Ishikawa (cell line): ENCODE data around the gene TDG.

ENCODE experiments used
- CEBPB ChIP-seq: IDR thresholded peaks from 2 replicates; pipeline ENCODE4 v1.6.1; 2012
- CREB1 ChIP-seq: IDR thresholded peaks from 2 replicates; pipeline ENCODE4 v1.6.1; 2012; ENCODE audit warnings: low read depth
- EGR1 ChIP-seq: IDR thresholded peaks from 2 replicates; pipeline ENCODE4 v1.6.1; 2012
- EP300 ChIP-seq: IDR thresholded peaks from 2 replicates; pipeline ENCODE4 v1.6.1; 2012; ENCODE audit warnings: borderline replicate concordance
- FOXM1 ChIP-seq: IDR thresholded peaks from 2 replicates; pipeline ENCODE4 v1.6.1; 2012; ENCODE audit warnings: low read depth, borderline replicate concordance
- MAX ChIP-seq: IDR thresholded peaks from 2 replicates; pipeline ENCODE4 v1.6.1; 2012
- NFIC ChIP-seq: IDR thresholded peaks from 2 replicates; pipeline ENCODE4 v1.6.1; 2012
- RAD21 ChIP-seq: IDR thresholded peaks from 2 replicates; pipeline ENCODE4 v1.6.1; 2012; ENCODE audit warnings: low read depth
- REST ChIP-seq: IDR thresholded peaks from 2 replicates; pipeline ENCODE4 v1.6.1; 2012; ENCODE audit warnings: low read depth, mild to moderate bottlenecking
- TAF1 ChIP-seq: IDR thresholded peaks from 2 replicates; pipeline ENCODE4 v1.6.1; 2012; ENCODE audit warnings: low read depth, mild to moderate bottlenecking
- TCF12 ChIP-seq: IDR thresholded peaks from 2 replicates; pipeline ENCODE4 v1.6.1; 2012; ENCODE audit warnings: low read depth
- TEAD4 ChIP-seq: IDR thresholded peaks from 2 replicates; pipeline ENCODE4 v1.6.1; 2012
- YY1 ChIP-seq: IDR thresholded peaks from 2 replicates; pipeline ENCODE4 v1.6.1; 2012; ENCODE audit warnings: low read depth
- ZBTB7A ChIP-seq: IDR thresholded peaks from 2 replicates; pipeline ENCODE4 v1.6.1; 2012; ENCODE audit warnings: low read depth
- TF ChIP-seq, protein P1 (sequence below): IDR thresholded peaks from 2 replicates; pipeline ENCODE4 v1.6.1; 2012

Gene TDG

GRCh38 chr12:104010121-104010520, 44.4 kb downstream of the TDG start:
- no peak for TF ChIP-seq CEBPB
- TF ChIP-seq CREB1: no peak
- TF ChIP-seq TEAD4: no peak
- no peak for TF ChIP-seq EGR1
- no peak for TF ChIP-seq ZBTB7A

DNA sequence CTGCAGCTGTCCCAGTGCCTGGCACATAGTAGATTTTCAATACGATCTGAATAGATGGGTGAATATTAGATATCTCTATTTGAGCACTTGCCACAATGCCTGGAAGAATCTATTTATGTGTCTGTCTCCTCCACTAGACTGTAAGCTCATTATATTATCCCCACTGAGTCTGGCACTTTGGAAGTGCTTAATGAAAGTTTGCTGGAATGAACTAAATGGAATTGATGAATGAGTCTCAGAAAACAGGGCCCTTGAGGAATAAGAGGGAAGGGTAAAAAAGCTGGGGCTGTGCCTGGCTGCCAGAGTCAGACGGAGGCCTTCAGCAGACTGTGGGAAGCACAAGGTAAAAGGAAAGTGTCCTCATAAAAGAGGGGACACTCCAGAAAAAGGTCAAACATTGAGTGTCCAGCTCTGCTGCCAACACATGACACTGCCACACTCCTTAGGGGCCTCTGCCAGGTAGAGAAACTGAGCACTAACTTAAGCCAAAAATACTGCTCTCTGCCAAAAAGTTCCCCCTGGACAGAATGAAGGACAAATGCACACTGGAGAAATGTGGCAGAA, 45.0 kb downstream of the TDG start:
- TF ChIP-seq ZBTB7A (no peak), EGR1 (no peak), TEAD4 (no peak)
- TF ChIP-seq, protein P1, sequence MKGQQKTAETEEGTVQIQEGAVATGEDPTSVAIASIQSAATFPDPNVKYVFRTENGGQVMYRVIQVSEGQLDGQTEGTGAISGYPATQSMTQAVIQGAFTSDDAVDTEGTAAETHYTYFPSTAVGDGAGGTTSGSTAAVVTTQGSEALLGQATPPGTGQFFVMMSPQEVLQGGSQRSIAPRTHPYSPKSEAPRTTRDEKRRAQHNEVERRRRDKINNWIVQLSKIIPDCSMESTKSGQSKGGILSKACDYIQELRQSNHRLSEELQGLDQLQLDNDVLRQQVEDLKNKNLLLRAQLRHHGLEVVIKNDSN: no peak

- TF ChIP-seq REST (no peak), EP300 (no peak), CREB1 (no peak), TCF12 (no peak), YY1 (no peak), FOXM1 (no peak), NFIC (no peak), TAF1 (no peak), RAD21 (no peak), ZBTB7A (no peak)
These were observed 45.6 kb downstream of the TDG start for GRCh38 chr12:104011253-104011652.

GRCh38 chr12:104012331-104012730, 46.7 kb downstream of the TDG start:
- TF ChIP-seq CREB1 (no peak), EP300 (no peak), TCF12 (no peak), ZBTB7A (no peak), TAF1 (no peak), TEAD4 (no peak), EGR1 (no peak), REST (no peak), YY1 (no peak), RAD21 (no peak)
- TF ChIP-seq, protein P1: no peak

DNA sequence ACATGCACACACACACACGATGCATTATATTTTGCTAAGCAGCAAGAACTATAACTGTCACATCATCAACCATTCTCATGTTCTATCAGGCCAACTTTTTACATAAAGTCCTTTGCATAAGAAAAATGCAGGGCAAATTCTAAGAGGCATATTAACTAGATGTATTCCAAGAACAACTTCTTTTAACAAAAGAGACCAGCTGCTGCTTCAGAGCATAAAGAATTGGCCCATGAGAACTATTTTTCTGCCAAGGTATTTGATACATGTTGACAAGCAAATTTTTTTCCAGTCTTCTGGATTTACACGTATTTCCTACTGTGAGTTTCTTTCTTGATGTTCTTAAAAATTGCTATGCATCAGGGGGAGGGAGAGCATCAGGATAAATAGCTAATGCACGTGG, 57.1 kb downstream of the TDG start:
- TF ChIP-seq EGR1 (no peak), TAF1 (no peak), MAX (no peak), RAD21 (no peak), NFIC (no peak), FOXM1 (no peak), TEAD4 (no peak), EP300 (no peak), CREB1 (no peak), REST (no peak), ZBTB7A (no peak), TCF12 (no peak), CEBPB (no peak), YY1 (no peak)
- TF ChIP-seq, protein P1: no peak
